ENCODE measurements around the gene FBXO2.
A peak's percentile ranks its signal among the peaks of the same experiment; 100 is the strongest.

The FBXO2 gene

GRCh38 chr1:11681071-11681771, 27.0 kb upstream of the FBXO2 start, which contains the start of gene MAD2L2:
MAD2L2 (minus strand) TSS chr1:11681148; CDS start chr1:11680601, 547 bp downstream.
- DNase-seq, result peak; percentile 51

DNA sequence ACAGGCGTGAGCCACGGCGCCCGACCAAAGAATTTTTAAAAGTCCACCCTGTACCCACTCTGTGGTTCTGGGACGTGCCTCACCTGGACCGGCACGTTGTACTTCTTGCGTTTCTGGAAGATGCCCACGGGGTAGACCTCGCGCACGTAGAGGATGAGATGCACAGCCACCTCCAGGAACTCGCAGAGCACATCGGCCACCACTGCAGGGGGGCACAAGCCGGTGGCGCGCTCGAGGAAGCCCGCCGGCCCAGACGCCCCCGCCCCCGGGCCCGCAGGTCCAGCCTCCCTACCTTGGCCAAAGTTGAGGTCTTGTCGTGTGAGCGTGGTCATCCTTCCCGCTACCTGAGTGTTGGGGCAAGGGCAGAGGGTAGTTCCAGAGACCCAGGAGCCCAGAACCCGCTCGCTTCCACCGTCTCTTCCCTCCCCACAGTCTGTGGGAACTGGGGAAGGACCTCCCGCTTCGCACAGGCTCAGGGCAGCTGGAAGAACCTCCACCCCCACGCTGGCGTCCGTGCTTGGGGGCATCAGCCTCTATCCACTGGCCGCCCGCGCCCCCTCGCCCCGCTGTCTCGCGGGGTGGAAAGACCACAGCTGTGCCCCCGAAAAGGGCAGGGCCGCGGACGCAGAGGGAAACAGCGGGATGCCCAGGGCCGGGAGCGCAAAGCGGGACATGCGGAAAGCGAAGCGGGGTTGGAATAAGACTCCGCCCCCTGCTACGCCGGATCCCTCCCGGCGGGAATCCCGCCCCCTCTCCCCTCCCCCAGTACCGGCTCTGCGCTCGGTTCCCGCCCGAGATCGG, 26.2 kb upstream of the FBXO2 start:
- DNase-seq, result no peak

GRCh38 chr1:11678442-11678841, 24.2 kb upstream of the FBXO2 start:
- DNase-seq, result no peak

- no peak for DNase-seq
Measured at GRCh38 chr1:11676386-11677103, 22.3 kb upstream of the FBXO2 start.

DNA sequence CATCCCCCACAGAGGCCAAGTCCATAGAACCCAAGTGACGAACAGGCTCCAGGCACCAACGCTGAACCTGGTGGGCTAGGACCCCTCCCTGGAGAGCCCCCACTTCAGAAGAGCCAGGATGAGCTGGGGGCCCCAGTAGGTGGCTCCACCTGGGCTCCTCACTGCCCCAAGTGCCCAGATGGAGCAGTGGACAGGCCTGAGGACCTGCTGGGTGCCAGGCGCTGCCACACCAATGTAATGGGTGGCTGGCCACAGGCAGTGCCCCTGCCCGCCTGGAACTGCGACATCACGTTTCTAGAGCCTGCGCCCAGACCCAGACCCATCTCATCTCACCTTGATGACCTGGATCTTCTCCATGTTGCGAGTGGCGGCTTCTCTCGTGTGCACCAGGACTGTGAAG, 21.1 kb upstream of the FBXO2 start:
- no peak for DNase-seq

DNA sequence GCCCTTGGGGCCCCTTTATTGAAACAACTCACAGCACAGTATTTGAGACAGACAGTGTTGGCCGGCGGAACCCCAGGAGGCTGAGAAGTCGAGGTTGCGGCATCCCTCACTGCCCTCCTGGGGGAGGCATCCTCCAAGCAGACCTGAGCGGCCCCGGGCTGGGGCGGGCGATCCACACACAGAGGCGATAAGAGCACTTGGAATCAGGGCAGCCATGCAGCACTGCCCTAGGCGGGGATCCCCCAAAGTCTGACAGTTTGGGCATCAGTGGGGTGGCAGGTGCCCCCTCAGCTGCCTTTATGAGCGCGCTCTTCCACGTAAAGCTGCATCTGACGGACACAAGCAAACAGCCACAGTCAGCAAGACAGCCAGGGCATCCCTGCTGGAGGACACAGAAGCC, 20.3 kb upstream of the FBXO2 start:
- no peak for DNase-seq

DNA sequence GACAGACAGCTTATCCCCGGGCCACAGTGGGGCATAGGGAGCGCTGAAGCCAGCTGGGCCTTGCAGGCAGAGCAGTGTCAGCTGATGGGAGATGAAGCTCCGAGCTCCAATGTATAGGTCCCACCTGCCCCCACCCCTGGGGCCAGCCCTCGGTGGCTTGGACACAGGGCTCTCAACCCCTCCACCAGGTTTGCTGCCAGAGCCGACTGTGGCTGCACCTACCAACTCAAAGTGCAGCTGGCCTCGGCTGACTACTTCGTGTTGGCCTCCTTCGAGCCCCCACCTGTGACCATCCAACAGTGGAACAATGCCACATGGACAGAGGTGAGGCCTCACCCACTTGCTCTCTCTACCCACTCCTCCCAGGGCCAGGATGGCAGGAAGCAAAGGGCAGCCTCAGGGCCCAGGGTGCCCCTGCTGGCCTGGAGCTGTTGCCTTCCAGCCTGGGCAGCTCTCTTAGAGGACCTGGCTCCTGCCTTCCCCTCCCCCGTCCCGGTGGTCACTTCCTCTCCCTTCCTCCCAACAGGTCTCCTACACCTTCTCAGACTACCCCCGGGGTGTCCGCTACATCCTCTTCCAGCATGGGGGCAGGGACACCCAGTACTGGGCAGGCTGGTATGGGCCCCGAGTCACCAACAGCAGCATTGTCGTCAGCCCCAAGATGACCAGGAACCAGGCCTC, 19.0 kb upstream of the FBXO2 start:
- DNase-seq, result no peak

- no peak for DNase-seq
Measured at GRCh38 chr1:11671544-11672286, 17.5 kb upstream of the FBXO2 start.

GRCh38 chr1:11671205-11671543, 16.9 kb upstream of the FBXO2 start:
- no peak for DNase-seq

DNA sequence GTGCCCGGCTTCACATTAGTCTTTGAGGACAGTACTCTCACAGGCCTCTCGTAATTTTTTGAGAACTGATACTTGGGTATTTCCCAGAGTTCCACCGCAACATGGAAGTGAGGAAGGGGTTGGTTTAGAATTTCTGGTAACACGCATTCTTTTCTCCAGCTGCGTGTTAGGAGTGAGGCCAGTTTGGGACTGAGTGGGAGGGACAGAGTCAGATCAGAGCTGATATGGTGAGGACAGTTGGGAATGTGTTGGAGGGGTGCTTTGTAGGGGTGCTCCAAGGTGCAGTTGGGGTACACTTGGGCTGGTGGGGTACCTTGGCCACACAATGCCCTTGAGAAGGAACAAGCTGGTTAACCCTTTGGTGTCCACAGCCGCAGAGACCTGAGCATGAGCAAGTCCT, 16.5 kb upstream of the FBXO2 start:
- no peak for DNase-seq

- DNase-seq, result no peak
Measured at GRCh38 chr1:11668516-11668915, 14.3 kb upstream of the FBXO2 start.

GRCh38 chr1:11664336-11665065, 10.3 kb upstream of the FBXO2 start:
- DNase-seq, result no peak

- no peak for DNase-seq
Measured at GRCh38 chr1:11661103-11661502, 6.9 kb upstream of the FBXO2 start.

DNA sequence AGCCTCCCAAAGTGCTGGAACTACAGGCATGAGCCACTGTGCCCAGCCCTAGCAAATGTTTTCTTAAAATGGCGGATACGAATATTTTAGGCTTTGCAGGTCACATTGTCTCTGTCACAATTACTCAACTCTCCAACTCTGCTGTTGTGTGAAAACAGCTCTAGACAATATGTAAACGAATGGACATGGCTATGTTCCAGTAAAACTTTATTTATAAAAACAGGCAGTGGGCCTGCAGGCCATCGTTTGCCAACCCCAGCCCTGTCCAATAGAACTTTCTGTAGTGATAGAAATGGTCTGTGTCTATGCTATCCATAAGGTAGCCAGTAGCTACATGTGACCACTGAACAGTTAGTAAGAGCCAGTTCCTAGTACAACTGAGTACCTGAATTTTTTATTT, 5.5 kb upstream of the FBXO2 start:
- no peak for DNase-seq

GRCh38 chr1:11658542-11658941, 4.3 kb upstream of the FBXO2 start:
- DNase-seq, result no peak

DNA sequence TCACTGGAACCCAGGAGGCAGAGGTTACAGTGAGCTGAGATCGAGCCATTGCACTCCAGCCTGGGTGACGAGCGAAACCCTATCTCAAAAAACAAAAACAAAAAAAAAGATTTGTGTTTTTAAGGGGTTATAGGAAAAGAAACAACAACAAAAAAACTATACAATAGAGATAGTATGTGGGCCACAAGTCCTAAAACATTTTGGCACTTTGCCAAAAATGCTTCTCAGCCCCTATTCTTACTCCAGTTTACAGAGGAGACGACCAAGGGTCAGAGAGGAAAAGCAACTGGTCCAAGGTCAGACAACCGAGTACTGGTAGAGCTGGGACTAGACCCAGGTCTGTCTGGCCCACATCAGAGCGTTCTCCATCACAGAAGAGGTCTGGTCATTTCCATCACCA, 3.4 kb upstream of the FBXO2 start:
- DNase-seq, result no peak

GRCh38 chr1:11654939-11655808, 945 bp upstream of the FBXO2 start:
- no peak for DNase-seq

DNA sequence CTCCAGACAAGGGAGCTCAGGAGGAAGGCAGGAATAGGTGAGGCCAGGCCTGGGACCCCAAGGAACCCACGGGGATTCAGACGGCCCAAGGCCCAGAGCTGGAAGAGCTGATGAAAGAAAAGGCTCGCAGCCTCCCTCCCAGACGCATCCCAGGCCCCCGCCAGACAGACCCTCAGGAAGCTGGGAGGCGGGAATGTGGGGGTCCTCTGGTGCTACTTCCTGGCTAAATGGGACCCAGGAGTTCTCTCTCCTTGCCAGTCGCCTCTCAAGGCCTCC, 430 bp downstream of the FBXO2 start:
- no peak for DNase-seq

GRCh38 chr1:11653101-11653860, 948 bp downstream of the FBXO2 start:
- DNase-seq, result no peak

GRCh38 chr1:11652203-11652780, 1.9 kb downstream of the FBXO2 start:
- DNase-seq, result no peak

Measured in NCI-H774 (cell line).